ENCODE measurements around the gene RPTOR. TPM values are rescaled to one million over a fixed set of nuclear protein-coding genes. Genes with fewer than 3 reads are reported as not detected.

The RPTOR gene
- total RNA-seq, 4 donors from 2014 or later, result 18.7 to 35.4 (median 21.0) TPM

GRCh38 chr17:80805032-80805751 lies 260.6 kb downstream of the RPTOR start:
- no peak for TF ChIP-seq CTCF (IDR thresholded peaks at IDR 0.05; ENCODE audit: low read depth)

GRCh38 chr17:80807014-80807413 lies 262.4 kb downstream of the RPTOR start:
- TF ChIP-seq CTCF (IDR thresholded peaks at IDR 0.05; ENCODE audit: low read depth), result no peak

DNA sequence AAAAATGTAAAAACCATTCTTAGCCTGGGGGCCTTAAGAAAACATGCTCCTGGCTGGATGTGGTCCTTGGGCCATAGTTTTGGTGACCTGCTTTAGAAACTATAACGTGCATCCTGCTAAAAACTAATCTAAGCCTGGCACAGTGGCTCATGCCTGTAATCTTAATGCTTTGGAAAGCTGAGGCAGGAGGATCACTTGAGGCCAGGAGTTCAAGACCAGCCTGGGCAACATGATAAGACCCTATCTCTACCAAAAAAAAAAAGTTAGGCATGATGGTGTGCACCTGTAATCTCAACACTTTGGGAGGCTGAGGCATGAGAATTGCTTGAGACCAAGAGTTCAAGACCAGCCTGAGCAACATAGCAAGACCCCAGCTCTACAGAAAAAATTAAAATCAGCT lies 263.2 kb downstream of the RPTOR start:
- no peak for TF ChIP-seq CTCF (IDR thresholded peaks at IDR 0.05; ENCODE audit: low read depth)

DNA sequence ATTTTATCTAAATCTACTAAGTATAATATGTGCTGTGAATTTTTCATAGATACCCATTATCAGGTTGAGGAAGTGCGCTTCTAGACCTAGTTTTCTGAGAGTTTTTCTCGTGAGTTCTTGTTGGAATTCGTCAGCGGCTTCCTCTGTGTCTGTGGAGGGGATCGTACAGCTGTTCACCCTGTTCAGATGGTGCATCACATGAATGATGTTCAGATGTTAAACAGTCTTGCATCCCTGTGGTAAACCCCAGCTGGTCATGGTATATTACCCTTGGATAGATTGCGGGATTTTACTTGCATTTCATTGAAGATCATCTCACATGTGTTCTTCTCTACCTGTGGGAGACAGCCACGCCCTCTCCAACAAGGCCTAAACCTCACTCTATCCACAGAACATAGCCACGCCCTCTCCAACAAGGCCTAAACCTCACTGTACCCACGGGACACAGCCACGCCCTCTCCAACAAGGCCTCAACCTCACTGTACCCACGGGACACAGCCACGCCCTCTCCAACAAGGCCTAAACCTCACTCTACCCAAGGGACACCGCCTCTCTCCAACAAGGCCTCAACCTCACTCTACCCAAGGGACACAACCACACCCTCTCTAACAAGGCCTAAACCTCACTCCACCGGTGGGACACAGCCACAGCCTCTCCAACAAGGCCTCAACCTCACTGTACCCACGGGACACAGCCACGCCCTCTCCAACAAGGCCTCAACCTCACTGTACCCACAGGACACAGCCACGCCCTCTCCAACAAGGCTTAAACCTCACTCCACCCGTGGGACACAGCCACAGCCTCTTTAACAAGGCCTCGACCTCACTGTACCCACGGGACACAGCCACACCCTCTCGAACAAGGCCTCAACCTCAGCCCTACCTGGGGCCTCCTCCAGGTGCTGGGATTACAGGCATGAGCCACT lies 266.8 kb downstream of the RPTOR start:
- TF ChIP-seq CTCF (IDR thresholded peaks at IDR 0.05; ENCODE audit: low read depth), result no peak

GRCh38 chr17:80812362-80813088 lies 267.9 kb downstream of the RPTOR start:
- TF ChIP-seq CTCF (IDR thresholded peaks at IDR 0.05; ENCODE audit: low read depth), result no peak

- no peak for TF ChIP-seq CTCF (IDR thresholded peaks at IDR 0.05; ENCODE audit: low read depth)
These were observed 268.7 kb downstream of the RPTOR start for GRCh38 chr17:80813318-80813717.

GRCh38 chr17:80814491-80814890 lies 269.9 kb downstream of the RPTOR start:
- TF ChIP-seq CTCF (IDR thresholded peaks at IDR 0.05; ENCODE audit: low read depth), result no peak
